GM21528 (cell line): Measurements from ENCODE around the gene THY1.
"Not testable (repeated sequence)": the region's sequence is repeated elsewhere in the genome, so short reads cannot be mapped to it uniquely, and the experiment has no call there.

ENCODE experiments used
- ATAC-seq: cut with Tn5 transposase; IDR thresholded peaks from one replicate; pipeline ENCODE4 v1.9.1; 2021; ENCODE audit warnings: mild to moderate bottlenecking, moderate library complexity; ENCODE audit not compliant: unreplicated experiment, low FRiP score

The THY1 gene

GRCh38 chr11:119422809-119423508, at the start of gene THY1:
Gene THY1, minus strand, starts transcription at chr11:119423172. Its CDS starts 2,267 bp downstream, at chr11:119420905.
- ATAC-seq = no peak

- no peak for ATAC-seq
Observed at GRCh38 chr11:119472186-119472855, 49.3 kb upstream of the THY1 start.

- ATAC-seq = no peak
Observed at GRCh38 chr11:119471329-119471728, 48.4 kb upstream of the THY1 start.

- no peak for ATAC-seq
Observed at GRCh38 chr11:119470317-119471291, 47.6 kb upstream of the THY1 start.

- no peak for ATAC-seq
Observed at GRCh38 chr11:119469506-119469905, 46.5 kb upstream of the THY1 start.

GRCh38 chr11:119468511-119468910, 45.5 kb upstream of the THY1 start:
- no peak for ATAC-seq

- ATAC-seq = no peak
Observed at GRCh38 chr11:119461229-119461963, 38.4 kb upstream of the THY1 start.

- no peak for ATAC-seq
Observed at GRCh38 chr11:119460582-119460981, 37.6 kb upstream of the THY1 start.

GRCh38 chr11:119460097-119460496, 37.1 kb upstream of the THY1 start:
- no peak for ATAC-seq

GRCh38 chr11:119459293-119459976, 36.5 kb upstream of the THY1 start:
- no peak for ATAC-seq

GRCh38 chr11:119455708-119456107, 32.7 kb upstream of the THY1 start:
- ATAC-seq = not testable (repeated sequence)

- ATAC-seq = not testable (repeated sequence)
Observed at GRCh38 chr11:119455241-119455640, 32.3 kb upstream of the THY1 start.

GRCh38 chr11:119453881-119454280, 30.9 kb upstream of the THY1 start:
- ATAC-seq = no peak

GRCh38 chr11:119450590-119451326, 27.8 kb upstream of the THY1 start:
- no peak for ATAC-seq

- ATAC-seq = no peak
Observed at GRCh38 chr11:119449498-119449897, 26.5 kb upstream of the THY1 start.

- no peak for ATAC-seq
Observed at GRCh38 chr11:119448380-119448779, 25.4 kb upstream of the THY1 start.

GRCh38 chr11:119447664-119448242, 24.8 kb upstream of the THY1 start:
- no peak for ATAC-seq

GRCh38 chr11:119446871-119447663, 24.1 kb upstream of the THY1 start:
- no peak for ATAC-seq
